GM12872 (cell line): ENCODE results near the gene SCRN1.
A peak's percentile ranks its signal among the peaks of the same experiment; 100 is the strongest.

Experiments
- TF ChIP-seq, protein P1 (sequence below): IDR thresholded peaks from 3 replicates; pipeline ENCODE4 v1.5.1; 2011; ENCODE audit warnings: low read depth, mild to moderate bottlenecking, low read length, moderate library complexity; ENCODE audit not compliant: insufficient read depth

The SCRN1 gene

DNA sequence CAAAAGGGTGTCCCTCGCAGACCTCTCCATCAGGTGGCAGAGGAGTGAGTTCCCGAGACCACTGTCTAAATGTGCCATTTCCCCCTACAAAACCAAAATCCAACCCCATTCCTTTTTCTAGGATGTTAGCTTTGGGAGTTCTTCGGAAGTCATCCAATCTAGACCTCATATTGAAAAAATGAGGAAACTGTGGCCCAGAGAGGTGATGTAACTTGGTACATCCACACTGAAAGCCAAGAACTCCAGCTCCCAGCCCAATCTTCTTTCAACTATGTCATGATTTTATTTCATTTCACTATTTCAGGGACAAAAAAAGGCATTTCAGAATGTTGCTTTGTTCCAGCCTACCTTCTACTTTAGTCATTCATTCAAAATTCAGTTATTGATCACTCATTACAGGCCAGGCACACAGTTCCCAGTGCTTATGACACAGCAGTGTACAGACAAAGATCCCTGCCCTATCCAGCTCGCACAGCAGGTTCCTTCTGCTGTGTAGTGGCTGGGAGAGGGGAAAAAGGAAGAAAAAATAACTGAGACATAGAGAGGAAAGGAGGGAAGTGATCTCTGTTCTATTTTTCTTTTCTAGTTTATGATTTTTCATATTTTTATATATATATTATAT, 35.8 kb downstream of the SCRN1 start:
- TF ChIP-seq, protein P1, sequence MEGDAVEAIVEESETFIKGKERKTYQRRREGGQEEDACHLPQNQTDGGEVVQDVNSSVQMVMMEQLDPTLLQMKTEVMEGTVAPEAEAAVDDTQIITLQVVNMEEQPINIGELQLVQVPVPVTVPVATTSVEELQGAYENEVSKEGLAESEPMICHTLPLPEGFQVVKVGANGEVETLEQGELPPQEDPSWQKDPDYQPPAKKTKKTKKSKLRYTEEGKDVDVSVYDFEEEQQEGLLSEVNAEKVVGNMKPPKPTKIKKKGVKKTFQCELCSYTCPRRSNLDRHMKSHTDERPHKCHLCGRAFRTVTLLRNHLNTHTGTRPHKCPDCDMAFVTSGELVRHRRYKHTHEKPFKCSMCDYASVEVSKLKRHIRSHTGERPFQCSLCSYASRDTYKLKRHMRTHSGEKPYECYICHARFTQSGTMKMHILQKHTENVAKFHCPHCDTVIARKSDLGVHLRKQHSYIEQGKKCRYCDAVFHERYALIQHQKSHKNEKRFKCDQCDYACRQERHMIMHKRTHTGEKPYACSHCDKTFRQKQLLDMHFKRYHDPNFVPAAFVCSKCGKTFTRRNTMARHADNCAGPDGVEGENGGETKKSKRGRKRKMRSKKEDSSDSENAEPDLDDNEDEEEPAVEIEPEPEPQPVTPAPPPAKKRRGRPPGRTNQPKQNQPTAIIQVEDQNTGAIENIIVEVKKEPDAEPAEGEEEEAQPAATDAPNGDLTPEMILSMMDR = no peak

DNA sequence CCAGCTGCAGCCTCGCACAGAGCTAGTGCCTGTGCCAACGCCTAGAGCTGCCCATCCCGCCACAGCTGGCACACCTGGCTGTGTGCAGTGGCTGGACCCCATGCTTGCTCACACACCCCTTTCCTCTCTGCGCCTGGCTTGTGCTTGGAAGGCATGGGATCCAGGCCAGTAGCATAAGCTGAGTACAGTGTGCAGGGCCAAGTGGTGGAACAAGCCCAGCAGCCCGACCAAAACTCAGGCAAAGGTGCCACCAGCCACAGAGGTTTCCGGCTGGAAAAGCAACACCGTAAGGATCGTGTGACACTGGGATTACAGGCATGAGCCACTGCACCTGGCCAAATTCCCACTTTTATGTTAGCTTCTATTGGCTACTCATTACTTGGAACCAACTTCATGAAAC, 38.4 kb downstream of the SCRN1 start:
- TF ChIP-seq, protein P1 = no peak

DNA sequence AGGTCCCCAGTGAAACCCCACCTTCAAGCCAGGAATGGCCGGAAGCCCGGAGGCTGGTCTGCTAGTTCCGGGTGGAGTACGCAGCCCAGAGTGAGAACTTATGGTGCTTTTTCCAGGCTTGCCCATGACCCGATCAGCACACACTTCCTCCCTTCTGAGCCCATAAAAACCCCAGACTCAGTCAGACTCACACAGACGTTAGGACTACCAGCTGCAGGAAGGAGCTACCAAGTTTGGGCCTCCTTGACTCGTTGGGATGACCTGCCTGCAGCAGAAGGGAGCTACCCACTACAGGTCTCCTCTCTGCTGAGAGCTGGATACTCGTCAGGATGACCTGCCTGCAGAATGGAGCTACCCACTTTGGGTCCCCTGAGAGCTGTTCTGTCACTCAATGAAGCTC, 39.1 kb downstream of the SCRN1 start:
- TF ChIP-seq, protein P1 = no peak

DNA sequence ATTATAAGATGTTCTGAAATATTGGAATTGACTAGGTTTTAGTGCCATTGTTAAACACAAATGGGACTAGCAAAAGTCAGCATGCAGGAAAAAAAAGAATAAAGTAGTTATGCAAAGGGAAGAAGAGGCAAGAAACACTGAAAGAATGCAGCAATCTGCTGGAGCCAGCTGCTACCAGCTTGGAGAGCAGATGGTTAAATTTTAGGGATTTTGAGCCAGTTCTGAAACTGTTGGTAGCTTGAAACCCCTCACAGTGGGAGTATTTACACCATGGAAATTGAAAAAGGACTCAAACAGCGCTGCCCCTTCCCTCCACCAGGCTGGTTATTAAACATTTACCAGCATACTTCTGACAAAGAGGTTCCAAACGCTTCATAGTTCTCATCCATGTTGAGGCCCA, 41.0 kb downstream of the SCRN1 start:
- TF ChIP-seq, protein P1 = no peak

DNA sequence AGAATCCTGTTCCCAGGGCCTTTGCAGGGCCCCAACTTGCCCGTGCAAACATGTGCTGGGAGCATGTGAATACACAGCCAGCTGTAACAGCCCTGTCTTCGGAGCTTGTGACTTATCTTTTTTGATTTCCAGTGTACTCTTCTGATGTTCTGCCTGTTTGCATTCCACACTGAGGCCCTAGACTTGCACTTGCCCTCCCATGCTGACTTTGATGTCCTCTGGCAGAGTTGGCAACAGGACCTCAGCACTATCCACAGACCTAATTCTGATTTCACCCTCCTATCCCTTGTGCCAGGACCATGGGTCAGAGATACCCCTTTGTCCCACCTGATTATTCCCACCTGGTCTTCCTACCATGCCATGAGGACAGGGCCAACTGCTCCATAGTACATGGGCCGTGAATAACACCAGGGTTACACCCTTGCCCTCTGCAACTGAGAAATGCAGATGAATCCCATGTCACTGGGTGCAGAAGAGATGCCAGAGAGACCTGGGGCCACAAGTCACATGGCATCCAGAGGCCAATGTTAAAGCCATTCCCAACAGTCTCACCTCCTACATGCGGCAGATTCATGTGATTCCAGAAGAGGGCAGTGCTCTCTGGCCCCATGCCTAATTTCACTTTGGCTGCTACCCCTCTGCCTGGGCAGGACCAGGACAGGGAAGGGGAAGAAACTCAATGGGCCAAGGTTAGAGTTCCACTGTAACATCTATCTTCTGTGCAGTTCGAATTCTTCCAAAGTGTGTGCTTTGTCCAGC, 43.0 kb downstream of the SCRN1 start:
- TF ChIP-seq, protein P1 = peak; percentile 44; the same call in 2 of the 3 replicates

DNA sequence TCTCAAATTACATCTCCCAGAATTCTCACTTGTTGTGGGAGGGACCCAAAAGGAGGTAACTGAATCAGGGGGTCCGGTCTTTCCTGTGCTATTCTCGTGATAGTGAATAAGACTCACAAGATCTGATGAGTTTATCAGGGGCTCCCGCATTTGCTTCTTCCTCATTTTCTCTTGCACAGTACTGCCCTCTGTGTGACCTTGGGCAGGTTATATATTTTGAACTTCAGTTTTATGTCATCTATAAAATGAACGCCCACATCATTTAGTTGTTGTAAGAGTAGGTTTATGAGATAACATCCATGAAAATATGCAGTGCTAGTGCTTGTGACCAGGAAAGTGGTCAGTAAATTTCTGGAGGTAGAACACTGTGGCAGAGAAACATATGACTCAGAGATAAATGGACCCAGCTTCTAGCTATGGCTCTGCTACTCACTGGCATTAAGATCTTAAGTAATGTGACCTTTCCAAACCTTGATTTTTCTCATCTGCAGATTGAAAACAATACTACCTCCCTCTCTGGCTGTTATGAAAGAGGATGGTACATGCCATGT, 44.3 kb downstream of the SCRN1 start:
- TF ChIP-seq, protein P1 = no peak

DNA sequence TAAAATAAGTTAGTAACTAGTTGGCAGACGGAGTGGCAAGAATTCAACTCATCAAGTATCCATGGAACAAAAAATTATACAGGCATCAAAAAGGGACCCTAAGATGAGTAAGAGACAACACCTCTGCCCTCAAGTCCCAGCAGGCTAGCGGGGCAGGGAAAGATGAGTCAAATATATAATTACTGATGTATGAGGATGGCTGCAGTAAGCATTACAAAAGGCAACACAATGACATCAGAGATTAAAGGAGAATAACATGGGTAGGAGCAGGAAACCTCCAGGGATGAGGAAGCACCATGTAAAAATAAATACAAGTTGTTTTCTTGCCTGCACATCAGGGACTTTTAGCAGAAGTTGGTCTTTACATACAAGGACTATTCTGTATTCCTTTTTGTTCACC, 49.4 kb downstream of the SCRN1 start:
- TF ChIP-seq, protein P1 = no peak
